Neutrophil (primary cell): ENCODE data around the gene REPIN1.

ENCODE experiments used
- H3K27ac ChIP-seq: fragments of 200-600 bp; sonication (generic); 2 replicates; pipeline ENCODE4 v1.5.1; 2016; ENCODE audit warnings: mild to moderate bottlenecking, moderate library complexity
- H3K27me3 ChIP-seq: fragments of 200-600 bp; sonication (generic); 2 replicates; pipeline ENCODE4 v1.6.0; 2016; ENCODE audit warnings: mild to moderate bottlenecking
- H3K36me3 ChIP-seq: fragments of 200-600 bp; sonication (generic); 2 replicates; pipeline ENCODE4 v1.5.1; 2017
- H3K4me1 ChIP-seq, 2 experiments: fragments of 200-600 bp in 1 of 2; sonication (generic) in 1 of 2; 1 replicate in 1 of 2; 2 replicates in 1 of 2; pipeline versions ENCODE4 v1.5.1 to v1.6.1; 2013 to 2016; ENCODE audit warnings: low read depth in 1 of 2, low read length in 1 of 2, mild to moderate bottlenecking in 1 of 2, moderate library complexity in 1 of 2; ENCODE audit not compliant: control insufficient read depth in 1 of 2, insufficient read depth in 1 of 2
- H3K4me3 ChIP-seq, 2 experiments: fragments of 200-600 bp in 1 of 2; sonication (generic) in 1 of 2; 1 replicate in 1 of 2; 2 replicates in 1 of 2; pipeline ENCODE4 v1.5.1; 2013 to 2016; ENCODE audit warnings: low read depth in 1 of 2, low read length in 1 of 2, mild to moderate bottlenecking in 1 of 2, moderate library complexity in 1 of 2
- H3K9me3 ChIP-seq: fragments of 200-600 bp; sonication (generic); 2 replicates; pipeline ENCODE4 v1.5.1; 2016
- TF ChIP-seq, protein P1 (sequence below): fragments of 200-600 bp; sonication (generic); IDR thresholded peaks from 2 replicates; pipeline ENCODE4 v1.5.1; 2016; ENCODE audit warnings: antibody characterized with exemption

Gene REPIN1

DNA sequence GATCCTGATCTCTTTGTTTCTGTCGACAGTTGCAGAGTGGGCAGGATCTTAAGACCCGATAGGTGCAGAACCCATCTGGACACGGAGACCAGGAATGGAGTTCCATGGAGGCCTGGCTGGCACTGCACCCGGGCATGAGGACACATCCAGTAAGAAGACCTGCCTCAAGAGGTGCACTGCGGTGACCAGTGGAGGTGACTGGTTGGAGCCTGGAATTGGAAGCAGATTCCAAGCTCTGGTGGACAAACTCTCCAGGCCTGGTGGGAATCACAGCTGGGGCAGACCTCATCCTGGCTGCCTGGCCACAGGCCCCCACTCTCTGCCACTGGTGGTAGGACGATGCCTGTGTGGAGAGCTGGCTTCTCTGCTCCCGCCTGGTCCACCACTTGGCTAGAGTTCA lies 41.5 kb downstream of the REPIN1 start:
- H3K4me3 ChIP-seq: no peak overlapping the region
- peaks cover 7% of the 10 kb centered on the region for H3K27me3 ChIP-seq
- H3K36me3 ChIP-seq: no peaks in the 10 kb centered on the region
- peaks cover 6 to 10% of the 10 kb centered on the region in 2 experiments for H3K4me1 ChIP-seq
- H3K27ac ChIP-seq: no peak overlapping the region
- TF ChIP-seq, protein P1, sequence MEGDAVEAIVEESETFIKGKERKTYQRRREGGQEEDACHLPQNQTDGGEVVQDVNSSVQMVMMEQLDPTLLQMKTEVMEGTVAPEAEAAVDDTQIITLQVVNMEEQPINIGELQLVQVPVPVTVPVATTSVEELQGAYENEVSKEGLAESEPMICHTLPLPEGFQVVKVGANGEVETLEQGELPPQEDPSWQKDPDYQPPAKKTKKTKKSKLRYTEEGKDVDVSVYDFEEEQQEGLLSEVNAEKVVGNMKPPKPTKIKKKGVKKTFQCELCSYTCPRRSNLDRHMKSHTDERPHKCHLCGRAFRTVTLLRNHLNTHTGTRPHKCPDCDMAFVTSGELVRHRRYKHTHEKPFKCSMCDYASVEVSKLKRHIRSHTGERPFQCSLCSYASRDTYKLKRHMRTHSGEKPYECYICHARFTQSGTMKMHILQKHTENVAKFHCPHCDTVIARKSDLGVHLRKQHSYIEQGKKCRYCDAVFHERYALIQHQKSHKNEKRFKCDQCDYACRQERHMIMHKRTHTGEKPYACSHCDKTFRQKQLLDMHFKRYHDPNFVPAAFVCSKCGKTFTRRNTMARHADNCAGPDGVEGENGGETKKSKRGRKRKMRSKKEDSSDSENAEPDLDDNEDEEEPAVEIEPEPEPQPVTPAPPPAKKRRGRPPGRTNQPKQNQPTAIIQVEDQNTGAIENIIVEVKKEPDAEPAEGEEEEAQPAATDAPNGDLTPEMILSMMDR: no peak
- no peaks in the 10 kb centered on the region for H3K9me3 ChIP-seq

DNA sequence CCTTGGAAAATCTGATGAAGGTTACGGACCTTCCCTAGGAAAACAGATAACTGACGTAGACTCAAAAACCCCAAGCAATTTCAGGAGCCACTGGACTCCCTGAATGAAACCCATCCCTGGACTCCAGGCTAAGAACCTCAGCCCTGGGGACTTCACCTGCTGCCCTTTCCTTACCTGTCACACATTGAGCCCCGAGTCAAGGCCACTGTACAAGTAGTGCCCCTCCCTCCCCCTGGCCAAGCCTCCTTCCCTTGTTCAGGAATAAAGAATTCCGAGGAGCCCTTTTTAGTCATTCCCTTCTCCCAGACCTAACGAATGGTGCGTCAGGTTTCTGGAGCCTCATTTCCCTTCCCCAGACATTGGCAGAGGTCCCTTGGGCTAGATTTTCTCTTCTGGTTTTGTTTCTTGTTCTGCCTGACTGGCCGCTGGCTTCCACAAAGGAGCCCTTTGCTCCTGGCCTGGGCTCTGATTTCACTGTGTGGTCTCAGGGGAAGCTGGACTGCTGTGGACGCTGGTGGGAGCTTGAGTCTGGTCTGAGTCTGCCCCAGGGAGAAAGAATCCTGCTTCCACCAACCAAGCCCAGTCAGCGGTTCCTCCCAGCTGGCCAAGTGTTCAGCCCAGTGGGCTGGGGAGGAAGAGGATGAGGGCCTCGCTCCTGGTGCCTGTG lies 42.2 kb downstream of the REPIN1 start:
- Histone ChIP-seq H3K36me3 (no peaks in the 10 kb centered on the region), H3K4me3 (no peak overlapping the region), H3K9me3 (no peaks in the 10 kb centered on the region), H3K27me3 (peaks cover 4% of the 10 kb centered on the region), H3K27ac (no peak overlapping the region), H3K4me1 (peaks cover 1 to 3% of the 10 kb centered on the region in 2 experiments)
- TF ChIP-seq, protein P1: no peak

DNA sequence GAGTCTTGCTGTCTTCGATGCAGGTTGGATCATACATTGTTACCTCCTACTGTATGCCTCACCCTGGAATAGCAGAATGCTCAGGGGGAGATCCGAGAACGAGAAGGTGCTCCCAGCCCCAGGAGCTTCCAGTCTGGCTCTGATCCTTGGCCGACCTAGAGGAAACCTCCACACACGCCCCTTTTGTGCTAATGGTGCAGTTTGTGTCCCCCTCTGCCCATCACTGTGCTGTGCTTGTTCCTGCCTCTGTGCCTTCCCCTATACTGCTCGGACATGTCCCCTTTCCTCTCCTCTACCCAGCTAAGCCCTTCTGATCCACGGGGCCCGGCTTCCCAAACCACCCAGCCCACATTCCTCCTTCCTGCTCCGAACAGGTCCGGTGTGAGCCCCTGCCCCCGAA lies 43.0 kb downstream of the REPIN1 start:
- Histone ChIP-seq H3K4me1 (no peaks in the 10 kb centered on the region), H3K27ac (no peak overlapping the region), H3K36me3 (no peaks in the 10 kb centered on the region), H3K27me3 (no peaks in the 10 kb centered on the region), H3K4me3 (no peak overlapping the region), H3K9me3 (no peaks in the 10 kb centered on the region)
- TF ChIP-seq, protein P1: no peak

DNA sequence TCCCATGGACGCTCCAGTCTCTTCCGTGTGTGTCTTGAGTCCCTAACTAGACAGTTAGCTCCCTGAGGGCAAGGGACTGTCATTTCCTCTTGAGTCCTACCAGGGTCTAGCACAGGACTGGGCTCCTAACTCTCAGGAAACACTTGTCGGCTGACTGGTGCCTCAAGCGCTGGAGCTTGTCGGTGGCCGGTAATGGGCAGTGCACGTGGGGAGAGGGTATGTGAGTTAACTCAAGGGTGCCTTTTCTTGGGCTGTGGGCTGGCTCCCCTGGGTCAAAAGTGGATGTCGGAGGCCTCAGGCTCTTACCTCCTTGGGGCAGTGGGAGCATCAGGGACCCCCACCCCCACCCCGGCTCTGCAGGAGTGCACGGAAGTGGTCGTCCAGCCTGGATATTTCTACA lies 43.4 kb downstream of the REPIN1 start:
- Histone ChIP-seq H3K4me3 (no peak overlapping the region), H3K27me3 (no peaks in the 10 kb centered on the region)
- TF ChIP-seq, protein P1: no peak

DNA sequence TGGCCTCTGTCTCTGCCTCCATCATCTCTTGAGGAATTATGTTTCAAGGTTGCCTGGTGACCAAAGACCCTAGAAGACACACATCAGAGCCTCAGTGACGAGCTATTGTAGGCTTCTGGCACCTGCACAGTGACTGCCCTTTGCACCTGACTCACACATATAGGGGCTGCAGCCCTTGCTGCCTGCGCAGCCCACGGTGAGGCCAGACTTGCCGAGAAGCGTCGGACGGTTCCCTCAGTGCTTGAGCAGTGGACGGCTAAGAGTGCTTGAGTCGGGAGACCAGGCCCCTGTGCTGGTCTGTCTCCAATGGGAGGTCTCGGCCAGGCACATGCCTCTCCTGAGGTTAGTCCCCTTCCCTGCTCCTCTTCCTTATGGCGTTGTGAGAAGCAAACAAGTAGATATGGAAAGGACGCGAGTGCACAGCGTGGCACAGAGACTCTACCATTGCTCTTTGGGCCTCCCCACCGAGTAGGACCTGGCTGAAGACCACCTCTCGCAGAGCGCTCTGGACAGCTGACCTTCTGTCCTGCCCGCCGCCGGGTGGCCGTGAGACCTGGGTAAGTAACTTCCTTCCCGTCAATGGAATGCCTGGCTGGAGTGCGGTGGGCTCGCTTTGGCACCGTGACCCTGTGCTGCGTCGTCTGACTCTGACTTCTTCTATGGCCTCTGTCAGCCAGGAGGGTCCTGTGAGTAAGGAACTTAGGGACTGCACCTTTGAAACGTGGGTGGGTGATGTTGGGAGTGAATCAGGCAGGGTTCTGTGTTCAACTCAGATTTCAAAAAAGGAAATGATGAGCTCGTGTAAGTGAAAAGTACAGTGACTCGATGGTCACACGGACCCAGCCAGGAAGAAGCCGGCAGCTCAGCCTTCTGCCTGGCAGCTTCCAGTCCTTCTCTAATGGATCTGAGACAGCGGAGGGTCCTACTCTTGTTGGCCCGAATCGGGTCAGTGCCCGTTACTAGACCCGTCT lies 44.2 kb downstream of the REPIN1 start:
- Histone ChIP-seq H3K27ac (no peak overlapping the region), H3K4me1 (no peaks in the 10 kb centered on the region), H3K27me3 (no peaks in the 10 kb centered on the region), H3K4me3 (no peak overlapping the region), H3K9me3 (no peaks in the 10 kb centered on the region), H3K36me3 (no peaks in the 10 kb centered on the region)
- TF ChIP-seq, protein P1: no peak

More for the DNA sequence above, 43.4 kb downstream of the REPIN1 start:
- Histone ChIP-seq H3K36me3 (no peaks in the 10 kb centered on the region), H3K9me3 (no peaks in the 10 kb centered on the region), H3K4me1 (no peaks in the 10 kb centered on the region), H3K27ac (no peak overlapping the region)
